Keratinocyte (primary cell): ENCODE measurements around the gene FNBP1.

Source experiments
- EZH2 ChIP-seq: IDR thresholded peaks from one replicate; pipeline ENCODE4 v1.6.1; 2012; ENCODE audit warnings: inconsistent platforms, mild to moderate bottlenecking, low read length, moderate library complexity
- TF ChIP-seq, protein P1 (sequence below), 3 experiments: IDR thresholded peaks in 1 of 3; conservative IDR thresholded peaks in 1 of 3; optimal IDR thresholded peaks in 1 of 3; 2 replicates in 2 of 3; 3 replicates in 1 of 3; pipeline versions ENCODE3 to v1.5.1; 2011; ENCODE audit warnings: low read length in 3 of 3, mild to moderate bottlenecking in 3 of 3, moderate library complexity in 2 of 3, control low read depth in 1 of 3, inconsistent platforms in 1 of 3; ENCODE audit not compliant: insufficient read depth in 2 of 3; ENCODE audit errors: extremely low read depth in 1 of 3

DNA sequence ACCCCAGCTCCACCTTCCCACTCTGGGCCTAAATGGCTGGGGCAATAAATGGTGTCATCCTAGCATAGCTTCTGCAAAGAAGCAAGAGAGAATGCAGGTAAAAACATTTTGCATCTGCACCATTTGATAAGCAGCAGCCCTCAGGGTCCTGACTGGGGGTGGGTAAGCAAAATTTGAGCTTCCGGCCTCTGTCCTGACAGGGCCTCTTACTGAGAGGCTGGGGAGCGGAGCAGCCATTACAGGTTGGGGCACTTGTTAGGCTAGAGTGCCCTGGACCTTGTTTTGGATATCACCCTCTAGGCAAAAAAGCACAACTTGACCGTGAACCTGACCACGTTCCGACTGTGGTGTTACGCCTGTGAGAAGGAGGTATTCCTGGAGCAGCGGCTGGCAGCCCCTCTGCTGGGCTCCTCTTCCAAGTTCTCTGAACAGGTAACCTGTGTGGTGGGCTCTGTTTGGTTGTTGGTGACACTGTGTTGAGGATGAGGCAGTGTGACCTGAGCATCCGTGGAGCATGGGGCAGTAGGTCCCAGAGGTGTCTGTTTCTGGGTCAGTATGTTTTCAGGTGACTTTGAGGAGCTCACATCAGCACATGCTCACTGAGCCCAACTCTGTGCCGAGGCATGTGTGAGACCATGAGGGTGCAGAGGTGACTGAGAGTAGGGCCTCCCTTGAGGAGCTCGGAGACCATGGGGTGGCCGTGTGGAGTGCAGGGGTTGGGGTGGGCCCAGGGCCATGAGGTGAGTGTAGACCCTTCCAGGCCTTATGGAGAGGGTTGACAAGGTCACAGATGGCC lies 184.6 kb downstream of the FNBP1 start:
- TF ChIP-seq, protein P1, sequence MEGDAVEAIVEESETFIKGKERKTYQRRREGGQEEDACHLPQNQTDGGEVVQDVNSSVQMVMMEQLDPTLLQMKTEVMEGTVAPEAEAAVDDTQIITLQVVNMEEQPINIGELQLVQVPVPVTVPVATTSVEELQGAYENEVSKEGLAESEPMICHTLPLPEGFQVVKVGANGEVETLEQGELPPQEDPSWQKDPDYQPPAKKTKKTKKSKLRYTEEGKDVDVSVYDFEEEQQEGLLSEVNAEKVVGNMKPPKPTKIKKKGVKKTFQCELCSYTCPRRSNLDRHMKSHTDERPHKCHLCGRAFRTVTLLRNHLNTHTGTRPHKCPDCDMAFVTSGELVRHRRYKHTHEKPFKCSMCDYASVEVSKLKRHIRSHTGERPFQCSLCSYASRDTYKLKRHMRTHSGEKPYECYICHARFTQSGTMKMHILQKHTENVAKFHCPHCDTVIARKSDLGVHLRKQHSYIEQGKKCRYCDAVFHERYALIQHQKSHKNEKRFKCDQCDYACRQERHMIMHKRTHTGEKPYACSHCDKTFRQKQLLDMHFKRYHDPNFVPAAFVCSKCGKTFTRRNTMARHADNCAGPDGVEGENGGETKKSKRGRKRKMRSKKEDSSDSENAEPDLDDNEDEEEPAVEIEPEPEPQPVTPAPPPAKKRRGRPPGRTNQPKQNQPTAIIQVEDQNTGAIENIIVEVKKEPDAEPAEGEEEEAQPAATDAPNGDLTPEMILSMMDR (optimal IDR thresholded peaks at IDR 0.05 in 1 of 3, IDR thresholded peaks at IDR 0.05 in 1 of 3, conservative IDR thresholded peaks at IDR 0.05 in 1 of 3; ENCODE audit: extremely low read depth in 1 of 3, insufficient read depth in 2 of 3, low read length in 3 of 3): no peak
- no peak for TF ChIP-seq EZH2
